ENCODE data around the gene RLN3. TPM values are rescaled to one million over a fixed set of nuclear protein-coding genes. Genes with fewer than 3 reads are reported as not detected.
"Not testable (repeated sequence)": the region's sequence is repeated elsewhere in the genome, so short reads cannot be mapped to it uniquely, and the experiment has no call there.

The RLN3 gene
- total and polyA plus RNA-seq, 9 of the 15 experiments (the other 6 are each of a cell fraction or from before 2014, with no cell fraction given): 0.31 to 1.2 (median 0.71) TPM; not detected in 6

- BruUV-seq (replicated peaks); H4K20me1 ChIP-seq (replicated peaks; ENCODE audit: control insufficient read depth, insufficient read depth, low read length); H3K27me3 ChIP-seq (ENCODE audit: control insufficient read depth in 2 of 2, insufficient read depth in 2 of 2, low read length in 2 of 2); H3K9ac ChIP-seq (ENCODE audit: insufficient read depth in 1 of 2, low read depth in 2 of 2, low read length in 2 of 2); H3K27ac ChIP-seq (ENCODE audit: extremely low read depth, low read depth, low read length); intact Hi-C loops (cut with micrococcal nuclease); ATAC-seq; in situ Hi-C loops (cut with MboI); H3K9me1 ChIP-seq (ENCODE audit: control insufficient read depth, insufficient read depth, low read length); H3K4me2 ChIP-seq (ENCODE audit: insufficient read depth, low read length); FAIRE-seq; H3K4me3 ChIP-seq; DNase-seq (ENCODE audit: extremely low read depth in 1 of 4, low spot score in 3 of 4); H2AFZ ChIP-seq (ENCODE audit: low read depth, low read length); H3K9me3 ChIP-seq (replicated peaks; ENCODE audit: control insufficient read depth, insufficient read depth, low read depth, low read length); H3K36me3 ChIP-seq (ENCODE audit: control insufficient read depth, insufficient read depth, low read length); CTCF ChIA-PET (ENCODE audit: low intra/inter-chr PET ratio); H3K79me2 ChIP-seq (ENCODE audit: control insufficient read depth, insufficient read depth, low read length): not testable (repeated sequence)
- TF ChIP-seq ZNF121 (CRISPR knock-in tag; conservative IDR thresholded peaks at IDR 0.05) (peak; percentile 88), RBM25 (IDR thresholded peaks at IDR 0.05; ENCODE audit: low read depth, low read length, severe bottlenecking) (peak; percentile 12), KDM1A (IDR thresholded peaks at IDR 0.05) (0 out of 4 replicates have a peak, but pooled peaks of 1 of the 2 experiments have one; percentile 9)
- TF ChIP-seq, protein P1, sequence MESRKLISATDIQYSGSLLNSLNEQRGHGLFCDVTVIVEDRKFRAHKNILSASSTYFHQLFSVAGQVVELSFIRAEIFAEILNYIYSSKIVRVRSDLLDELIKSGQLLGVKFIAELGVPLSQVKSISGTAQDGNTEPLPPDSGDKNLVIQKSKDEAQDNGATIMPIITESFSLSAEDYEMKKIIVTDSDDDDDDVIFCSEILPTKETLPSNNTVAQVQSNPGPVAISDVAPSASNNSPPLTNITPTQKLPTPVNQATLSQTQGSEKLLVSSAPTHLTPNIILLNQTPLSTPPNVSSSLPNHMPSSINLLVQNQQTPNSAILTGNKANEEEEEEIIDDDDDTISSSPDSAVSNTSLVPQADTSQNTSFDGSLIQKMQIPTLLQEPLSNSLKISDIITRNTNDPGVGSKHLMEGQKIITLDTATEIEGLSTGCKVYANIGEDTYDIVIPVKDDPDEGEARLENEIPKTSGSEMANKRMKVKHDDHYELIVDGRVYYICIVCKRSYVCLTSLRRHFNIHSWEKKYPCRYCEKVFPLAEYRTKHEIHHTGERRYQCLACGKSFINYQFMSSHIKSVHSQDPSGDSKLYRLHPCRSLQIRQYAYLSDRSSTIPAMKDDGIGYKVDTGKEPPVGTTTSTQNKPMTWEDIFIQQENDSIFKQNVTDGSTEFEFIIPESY (CRISPR knock-in tag; IDR thresholded peaks at IDR 0.05): peak; percentile 43; the same call in 1 of the 2 replicates
- H3K4me1 ChIP-seq (replicated peaks in 1 of 2; ENCODE audit: control insufficient read depth in 2 of 2, insufficient read depth in 2 of 2, low read length in 2 of 2): peaks cover 25 to 45% of the 10 kb centered on the region in 2 experiments
- POLR2A ChIA-PET: interaction anchor here (0.8 to 2.0 kb wide), 2 partner anchors 20 to 1127 kb away, joined by 4 to 8 read pairs; no protein-coding TSS in a partner anchor
- 74% methylated on average over 5 of the region's 5 CpGs for WGBS (ENCODE audit: insufficient coverage, low coverage, missing lambda C conversion rate)
Measured at GRCh38 chr19:14026652-14027192, 1.2 kb upstream of the RLN3 start.

Data from K562 (cell line).